ENCODE results near the gene ODC1.
"Not testable (repeated sequence)": the region's sequence is repeated elsewhere in the genome, so short reads cannot be mapped to it uniquely, and the experiment has no call there.

The ODC1 gene

DNA sequence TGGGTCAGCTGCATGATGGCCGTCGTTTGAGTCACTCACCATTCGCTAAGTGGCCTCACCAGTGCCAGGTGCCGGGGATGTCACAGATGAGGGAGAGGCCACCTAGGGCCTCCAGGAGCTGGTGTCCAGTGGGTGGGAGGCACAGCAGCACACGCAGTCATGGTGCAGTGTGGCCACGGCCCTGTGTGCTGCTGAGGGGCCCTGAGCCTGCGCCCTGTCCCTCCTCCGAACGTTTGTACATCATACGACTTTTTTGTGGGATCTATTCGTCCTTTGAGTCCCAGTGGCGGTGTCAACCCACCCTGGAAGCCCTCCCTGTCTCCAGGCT, 30.1 kb upstream of the ODC1 start:
- no peak for DNase-seq (ENCODE audit: low spot score)

DNA sequence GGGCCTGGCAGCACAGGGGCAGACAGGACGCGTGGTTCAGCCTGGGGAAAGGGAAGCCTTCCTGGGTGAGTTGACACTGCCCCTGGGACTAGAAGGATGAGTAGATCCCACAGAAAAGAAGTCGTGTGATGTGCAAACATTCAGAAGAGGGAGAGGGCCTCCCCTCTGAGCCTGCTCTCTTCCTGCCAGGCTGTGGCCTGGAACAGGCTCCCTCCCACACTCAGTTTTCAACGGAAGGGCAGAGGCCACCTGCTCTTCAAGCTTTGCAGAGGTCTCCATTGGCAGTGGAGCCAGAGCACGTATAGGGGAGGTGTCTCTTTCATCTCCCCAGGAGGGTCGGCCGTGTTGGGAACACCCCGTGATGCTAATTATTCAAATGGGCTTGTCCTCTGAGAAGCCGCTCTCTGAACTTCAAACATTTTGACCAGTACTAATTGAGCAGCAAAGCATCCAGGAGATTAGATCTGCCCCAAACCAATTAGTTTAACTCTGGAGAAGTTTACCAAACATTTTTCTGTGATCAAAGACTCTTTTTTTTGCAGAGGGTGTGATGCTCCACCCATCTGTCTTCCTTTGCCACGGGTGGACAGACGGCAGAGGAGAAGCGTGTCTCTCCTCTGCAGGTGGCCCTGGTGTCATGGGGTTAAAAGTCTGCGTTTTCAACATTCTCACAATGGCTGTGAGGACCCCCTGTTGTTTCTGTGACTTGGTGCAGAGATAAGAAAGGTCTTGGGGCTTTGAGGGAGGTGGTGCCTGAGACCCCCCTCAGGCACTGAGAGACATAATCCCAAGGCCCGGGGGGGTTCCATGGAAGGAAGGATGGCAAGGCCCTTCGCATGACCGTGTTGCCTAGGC, 29.5 kb upstream of the ODC1 start:
- DNase-seq (ENCODE audit: low spot score), result no peak

DNA sequence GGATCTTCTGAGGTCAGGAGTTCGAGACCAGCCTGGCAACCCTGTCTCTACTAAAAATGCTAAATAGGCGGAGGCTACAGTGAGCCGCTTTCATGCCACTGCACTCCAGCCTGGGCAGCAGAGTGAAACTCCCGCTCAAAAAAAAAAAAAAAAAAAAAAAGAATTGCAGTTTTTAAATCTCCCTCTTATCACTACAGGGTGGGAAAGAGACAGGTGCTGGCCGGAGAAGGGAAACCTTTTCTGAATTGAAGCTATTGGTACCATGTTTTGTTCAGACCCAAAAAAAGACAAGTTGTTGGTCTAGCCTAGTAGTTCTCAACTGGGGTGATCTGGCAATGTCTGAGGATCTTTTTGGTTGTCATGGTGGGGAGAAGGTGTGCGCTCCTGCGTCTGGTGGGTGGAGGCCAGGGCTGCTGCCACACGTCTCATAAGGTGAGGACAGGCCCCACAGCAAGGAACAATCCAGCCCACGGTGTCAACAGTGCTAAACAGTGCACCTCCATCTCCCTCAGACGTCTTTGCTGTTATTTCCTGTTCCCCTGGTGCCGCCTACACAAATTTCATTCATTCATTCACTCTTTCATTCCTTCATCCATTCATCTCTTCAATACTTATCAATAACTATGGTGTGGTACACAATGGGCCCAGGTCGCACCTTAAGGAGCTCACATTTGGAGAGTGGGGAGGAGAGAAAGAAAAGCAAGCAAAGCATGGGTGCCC, 28.8 kb upstream of the ODC1 start:
- DNase-seq (ENCODE audit: low spot score), result no peak

DNA sequence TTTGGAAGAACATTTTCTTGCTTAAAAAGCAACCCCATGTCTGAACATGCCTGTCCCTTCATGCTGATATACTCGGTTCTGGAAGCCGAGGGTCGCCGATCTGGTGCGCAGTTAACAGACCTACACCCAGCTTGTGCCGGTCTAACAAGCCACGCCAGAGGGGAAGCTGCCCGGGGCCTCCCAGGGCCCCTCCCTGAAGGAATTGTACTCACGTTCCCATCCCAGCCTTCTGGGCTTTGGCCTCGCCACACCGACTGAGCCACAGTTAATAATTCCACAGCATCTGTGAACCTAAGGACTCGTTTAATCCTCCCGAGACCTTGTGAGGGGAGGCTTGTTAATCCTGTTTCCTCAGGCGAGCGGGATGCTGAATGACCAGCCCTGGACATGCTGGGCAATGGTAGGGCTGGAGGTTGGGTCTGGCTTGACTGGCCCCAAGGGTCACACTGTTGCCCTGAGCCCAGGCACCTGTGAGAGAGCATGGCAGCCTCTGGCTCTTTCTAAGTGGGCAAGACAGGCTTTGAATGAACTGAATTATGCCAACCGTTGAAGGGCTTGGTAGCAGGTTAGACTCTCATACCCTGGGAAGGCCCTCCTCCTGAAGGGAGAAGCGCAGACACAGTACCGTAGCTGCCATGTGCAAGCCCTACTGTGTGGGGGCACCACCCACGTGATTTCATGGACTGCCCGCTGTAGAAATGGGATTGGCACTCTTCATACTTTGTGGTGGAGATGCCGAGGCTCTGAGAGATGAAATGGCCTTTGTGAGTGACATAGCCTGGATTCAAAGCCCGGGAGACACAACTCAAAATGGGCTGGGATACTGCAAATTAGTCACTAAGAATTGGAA, 27.9 kb upstream of the ODC1 start:
- no peak for DNase-seq (ENCODE audit: low spot score)

DNA sequence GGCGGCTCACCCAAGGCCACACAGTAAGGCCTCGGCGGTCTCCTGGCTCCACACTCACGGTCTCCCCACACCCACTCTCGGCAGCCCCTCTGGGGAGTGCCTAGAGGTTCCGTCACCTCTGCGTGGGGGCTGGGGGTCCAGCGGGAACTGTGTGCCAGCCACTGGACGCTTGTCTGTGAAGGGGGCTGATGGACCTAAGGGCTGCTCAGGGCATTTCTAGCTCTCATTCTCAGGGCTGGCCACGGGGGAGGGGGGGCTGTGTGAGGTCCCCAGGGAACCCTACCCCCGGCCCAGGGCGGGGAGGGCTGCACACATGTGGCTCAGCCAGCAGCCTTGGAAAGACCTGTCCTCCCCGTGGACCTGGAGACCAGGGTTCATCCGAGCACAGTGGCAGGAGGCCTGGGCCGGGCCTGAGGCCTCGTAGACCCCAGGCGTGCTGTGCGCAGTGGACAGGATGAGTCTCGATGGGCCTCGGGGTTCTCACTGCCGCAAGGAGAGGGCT, 27.1 kb upstream of the ODC1 start:
- DNase-seq (ENCODE audit: low spot score), result no peak

DNA sequence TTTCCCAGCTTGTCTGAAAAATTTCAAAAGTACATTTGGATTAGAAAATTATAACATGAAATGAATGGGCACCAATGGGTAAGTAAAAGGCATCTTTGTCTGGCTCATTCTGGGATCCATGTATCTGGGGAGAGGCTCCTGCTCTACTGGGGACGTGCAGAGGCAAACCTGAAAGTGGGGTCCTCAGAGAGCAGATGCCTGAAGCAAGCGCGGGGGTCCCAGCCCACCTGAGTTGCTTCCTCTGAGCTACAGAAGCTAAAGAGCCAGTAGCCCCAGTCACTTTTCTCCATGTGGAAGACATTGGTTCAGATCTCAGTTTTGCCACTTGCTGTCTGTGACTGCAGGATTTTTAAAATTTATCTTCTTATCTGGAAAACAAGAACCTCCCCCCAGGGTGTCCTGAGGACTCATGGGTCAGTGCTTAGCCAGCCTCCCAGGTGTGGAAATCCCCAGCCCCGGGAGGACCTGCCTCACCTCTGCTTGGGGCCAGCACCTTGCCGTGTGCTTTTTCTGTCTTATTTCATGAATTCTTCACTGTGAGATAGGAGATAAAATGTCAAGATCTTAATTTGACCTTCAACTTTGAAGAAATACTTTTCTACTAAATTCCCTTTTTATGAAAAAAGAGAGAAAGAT, 25.1 kb upstream of the ODC1 start:
- DNase-seq (ENCODE audit: low spot score), result no peak

DNA sequence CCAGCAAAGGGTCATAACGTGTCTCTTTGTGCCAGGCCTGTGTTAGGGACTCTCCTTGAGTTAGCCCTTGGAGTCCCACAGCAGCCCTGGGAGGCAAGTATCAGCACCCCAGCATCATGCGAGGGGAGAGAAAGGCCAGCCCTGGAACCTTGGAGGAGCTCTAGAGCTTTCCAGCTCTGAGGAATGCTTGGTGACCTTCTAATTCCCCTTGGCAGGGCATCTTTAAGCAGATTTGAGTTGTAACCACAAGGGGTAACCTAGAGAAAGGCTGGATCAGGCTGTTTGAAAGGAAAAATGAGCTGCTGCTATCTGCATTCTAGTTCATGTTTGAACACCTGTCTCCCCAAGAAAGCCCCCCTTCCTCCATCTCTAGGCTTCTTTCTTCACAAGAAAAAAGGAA, 23.8 kb upstream of the ODC1 start:
- no peak for DNase-seq (ENCODE audit: low spot score)

DNA sequence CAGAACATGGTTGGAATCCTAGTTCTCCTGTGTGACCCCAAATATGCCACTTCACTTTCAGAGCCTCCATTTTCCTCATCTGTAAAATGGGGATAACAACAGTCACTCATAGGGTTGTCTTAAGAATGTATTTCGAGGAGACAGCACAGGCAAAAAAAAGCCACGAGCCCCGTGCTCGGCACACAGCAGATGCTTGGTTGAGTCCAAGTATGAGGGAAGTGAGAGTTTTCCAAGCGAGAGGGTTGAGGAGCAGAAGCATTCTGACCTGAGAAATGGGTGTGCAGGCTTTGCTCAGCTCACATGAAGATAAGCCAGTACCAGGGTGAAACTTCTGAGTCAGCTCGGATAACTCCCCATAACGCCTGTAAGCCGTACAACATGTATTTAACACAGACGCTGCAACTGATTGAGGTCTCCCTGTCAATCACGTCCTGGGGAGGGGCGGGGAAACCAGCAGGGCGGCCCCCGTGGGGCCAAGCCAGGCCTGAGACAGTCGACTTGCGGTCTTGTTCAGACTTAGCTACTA, 23.0 kb upstream of the ODC1 start:
- DNase-seq (ENCODE audit: low spot score), result no peak

DNA sequence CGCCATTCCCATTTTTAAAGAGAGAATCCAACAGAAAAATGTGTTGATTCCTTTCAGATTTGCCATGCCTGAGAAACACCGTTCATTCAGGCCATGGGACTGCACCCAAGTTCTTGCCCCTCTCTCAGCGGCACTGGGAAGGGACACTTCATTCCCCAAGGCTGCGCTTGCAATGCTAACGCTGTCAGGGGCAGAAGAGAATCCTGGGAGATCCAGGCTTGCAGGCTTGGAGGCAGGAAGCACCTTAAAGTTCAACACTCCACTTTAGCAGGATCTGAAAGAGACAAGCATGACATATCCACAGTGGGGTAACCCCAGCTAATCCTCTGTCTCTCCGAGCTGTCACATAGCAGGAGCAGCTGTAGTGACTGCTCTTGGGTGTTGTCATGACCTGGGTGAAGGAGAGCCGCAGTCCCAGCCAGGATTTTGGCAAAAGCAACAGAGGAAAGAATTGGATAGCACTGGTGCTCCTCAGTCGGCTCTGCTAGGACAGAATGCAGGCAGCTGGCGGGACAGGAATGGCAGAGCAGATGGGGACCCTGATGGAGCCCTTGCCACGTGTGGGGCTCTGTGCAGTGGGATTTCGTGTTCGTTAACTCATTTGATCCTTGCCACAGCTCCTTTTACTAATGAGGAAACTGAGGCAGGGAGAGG, 22.0 kb upstream of the ODC1 start:
- no peak for DNase-seq (ENCODE audit: low spot score)

DNA sequence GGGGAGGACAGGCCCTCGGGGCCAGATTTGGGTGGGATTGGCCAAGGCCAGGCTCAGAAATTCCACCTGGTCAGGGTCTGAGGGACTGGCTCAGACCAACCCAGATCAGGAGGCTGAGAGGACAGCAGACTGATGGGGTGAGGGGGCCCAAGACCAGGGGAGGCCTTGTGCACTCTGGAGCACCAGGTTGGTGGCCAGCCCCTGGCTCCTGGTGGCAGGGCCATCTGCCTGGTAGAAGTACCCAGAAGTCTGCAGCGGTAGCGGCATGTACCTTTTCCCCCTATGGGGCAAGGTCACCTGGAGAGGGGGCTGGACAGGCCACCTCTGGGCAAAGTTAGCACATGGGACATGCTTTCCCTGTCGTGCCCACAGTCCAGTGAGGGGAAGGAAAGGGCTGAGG, 21.2 kb upstream of the ODC1 start:
- DNase-seq (ENCODE audit: low spot score), result no peak

DNA sequence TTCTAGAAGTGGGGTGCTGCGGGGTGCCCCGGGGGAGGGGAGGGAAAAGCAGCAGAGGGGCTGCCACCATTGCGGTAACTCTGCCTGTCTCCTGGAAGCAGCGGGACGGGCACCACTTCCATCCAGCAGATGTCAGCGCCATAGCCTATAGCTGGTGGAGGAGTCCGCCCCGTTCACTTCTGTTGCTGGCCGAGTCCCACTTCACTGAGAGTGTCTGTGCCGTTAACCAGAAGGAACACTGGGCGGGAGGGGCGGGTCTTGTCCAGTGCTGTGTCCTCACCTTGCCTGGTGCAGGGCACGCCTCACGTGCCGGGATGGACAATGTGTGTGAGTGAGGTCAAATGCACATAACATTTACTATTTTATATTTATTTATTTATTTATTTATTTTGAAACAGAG, 19.3 kb upstream of the ODC1 start:
- no peak for DNase-seq (ENCODE audit: low spot score)

DNA sequence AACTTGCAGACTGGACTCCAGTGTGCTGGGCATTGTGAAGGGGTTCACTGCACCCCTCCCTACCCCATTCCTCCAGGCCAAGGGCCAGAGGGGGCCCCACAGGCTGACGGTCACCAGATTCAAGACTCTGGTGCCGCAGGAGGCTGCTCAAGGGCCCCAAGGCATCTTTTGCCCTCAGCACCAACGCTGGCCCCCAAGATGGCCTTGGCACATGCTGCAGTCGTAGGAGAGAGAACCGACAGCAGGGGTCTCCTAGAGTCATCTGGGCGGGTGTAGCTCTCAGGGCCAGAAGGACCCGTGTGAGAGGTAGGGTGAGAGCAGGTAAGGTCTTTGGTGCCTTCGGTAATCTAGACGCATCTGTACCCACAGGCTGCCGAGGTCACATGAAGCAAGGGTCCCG, 18.7 kb upstream of the ODC1 start:
- DNase-seq (ENCODE audit: low spot score), result no peak

DNA sequence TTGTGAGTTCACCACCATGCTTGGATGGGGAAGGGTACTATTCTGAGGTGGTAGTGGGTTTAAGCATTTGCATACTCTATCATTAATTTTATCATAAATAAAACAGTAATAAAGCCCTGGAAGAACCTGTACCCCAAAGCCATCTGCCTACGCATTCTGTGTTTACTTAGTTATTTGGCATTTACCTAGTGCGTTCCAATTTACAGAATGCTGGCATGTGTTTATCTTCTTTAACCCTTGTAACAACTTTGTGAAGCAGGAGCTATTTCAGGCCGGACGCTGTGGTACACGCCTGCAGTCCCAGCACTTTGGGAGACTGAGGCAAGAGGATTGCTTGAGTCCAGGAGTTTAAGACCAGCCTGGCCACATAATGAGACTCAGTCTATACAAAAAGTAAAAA, 17.8 kb upstream of the ODC1 start:
- no peak for DNase-seq (ENCODE audit: low spot score)

DNA sequence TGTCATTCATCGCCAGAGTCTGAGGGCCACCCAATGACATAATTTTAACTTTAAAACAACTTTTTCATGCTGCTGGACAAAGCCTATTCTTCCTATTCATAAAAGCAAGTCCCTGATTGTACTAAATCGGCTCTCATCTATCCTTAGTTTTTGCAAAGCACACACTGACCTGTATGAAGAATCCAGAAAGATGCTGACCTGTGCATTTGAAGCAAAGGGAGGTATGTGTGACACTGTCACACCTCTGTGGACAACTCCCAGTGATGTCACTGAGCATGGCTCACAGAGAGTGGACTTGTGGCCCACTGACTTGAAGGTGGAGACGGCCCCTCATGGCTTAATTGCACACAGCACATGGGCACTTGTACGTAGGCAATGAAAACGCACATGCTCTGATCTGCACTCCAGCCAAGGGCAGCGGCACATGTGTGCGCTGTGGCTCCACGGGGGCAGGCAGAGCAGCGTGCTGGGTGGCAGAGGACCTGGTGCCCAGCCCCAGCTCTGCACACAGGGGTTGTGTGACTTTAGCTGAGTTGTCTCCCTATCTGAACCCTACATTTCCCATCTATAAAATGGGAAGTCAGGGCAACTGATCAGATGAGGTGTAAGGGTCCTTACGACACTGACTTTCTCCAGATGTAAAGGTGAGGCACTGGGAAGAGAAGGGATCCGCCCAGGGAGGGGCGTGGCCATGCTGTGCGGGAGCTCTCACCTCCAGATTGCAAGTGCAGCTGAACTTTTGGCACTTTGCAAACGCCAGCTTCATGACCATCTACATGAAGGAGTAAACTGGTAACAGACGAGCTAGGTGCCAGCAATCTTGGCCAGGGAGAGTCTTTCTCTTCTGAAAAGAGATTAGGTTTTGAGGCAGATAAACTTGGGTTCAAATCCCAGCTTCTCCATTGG, 14.3 kb upstream of the ODC1 start:
- no peak for DNase-seq (ENCODE audit: low spot score)

DNA sequence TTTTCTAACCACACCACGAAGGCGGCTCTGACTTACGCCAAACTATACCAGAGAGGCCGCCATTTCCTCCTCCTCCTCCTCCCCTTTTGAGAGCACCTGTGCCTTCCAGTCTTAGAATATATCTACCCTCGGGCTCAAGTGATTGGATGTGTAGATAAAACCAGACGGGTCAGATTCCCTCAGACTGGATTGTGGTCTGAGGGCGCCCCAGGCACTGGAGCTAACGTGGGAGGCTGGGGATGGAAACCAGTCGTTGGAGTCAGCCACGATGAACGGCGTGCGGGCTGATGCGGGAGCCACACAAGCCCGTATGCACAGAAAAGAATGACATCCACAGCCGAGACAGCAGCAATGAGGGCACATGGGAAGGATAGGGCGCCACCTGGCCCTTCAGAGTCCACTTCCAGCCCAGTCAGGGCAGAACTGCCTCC, 12.3 kb upstream of the ODC1 start:
- DNase-seq (ENCODE audit: low spot score), result no peak

DNA sequence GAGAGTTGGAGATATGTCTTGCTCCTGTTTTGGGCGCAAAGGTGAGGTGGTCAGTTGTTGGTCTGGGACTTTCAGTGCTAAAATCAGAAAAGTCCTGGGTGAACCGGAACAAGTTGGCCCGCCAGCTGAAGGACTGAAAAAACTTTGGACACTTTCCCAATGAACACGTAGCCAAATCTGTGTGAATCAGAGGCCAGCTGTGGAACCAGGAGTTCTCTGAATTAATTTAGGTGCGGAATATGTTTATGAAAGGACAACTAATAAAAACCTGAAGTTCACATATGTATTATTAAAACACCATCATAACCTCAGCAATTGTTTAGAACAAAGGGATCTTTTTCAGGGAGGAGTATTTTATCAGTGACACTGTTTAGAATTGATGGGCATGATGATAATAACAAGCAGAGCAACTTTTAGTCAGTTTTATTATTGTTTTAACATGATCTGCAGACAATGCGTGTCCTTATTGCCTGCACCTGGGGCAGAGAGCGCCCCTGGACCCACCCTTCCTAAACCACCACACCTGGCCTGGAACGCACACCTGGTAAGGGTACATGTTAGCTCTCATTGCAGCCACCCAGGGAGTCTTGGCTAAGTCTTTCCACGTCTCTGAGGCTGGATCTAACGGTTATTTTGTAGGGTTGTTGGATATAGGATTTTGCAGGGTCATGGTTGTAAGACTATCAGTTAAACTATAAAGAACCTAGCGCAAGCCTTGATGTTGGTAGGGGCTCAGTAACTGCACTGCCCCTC, 9.9 kb upstream of the ODC1 start:
- no peak for DNase-seq (ENCODE audit: low spot score)

DNA sequence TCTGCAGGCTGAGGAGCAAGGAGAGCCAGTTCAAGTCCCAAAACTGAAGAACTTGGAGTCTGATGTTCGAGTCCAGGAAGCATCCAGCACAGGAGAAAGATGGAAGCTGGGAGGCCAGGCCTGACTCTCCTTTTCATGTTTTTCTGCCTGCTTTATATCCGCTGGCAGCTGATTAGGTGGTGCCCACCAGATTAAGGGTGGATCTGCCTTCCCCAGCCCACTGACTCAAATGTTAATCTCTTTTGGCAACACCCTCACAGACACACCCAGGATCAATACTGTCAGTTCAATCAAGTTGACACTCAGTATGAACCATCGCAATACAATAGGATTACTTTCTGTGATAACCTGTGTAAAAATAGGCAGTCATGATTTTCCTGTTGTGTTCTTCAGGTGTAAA, 9.1 kb upstream of the ODC1 start:
- not testable (repeated sequence) for DNase-seq (ENCODE audit: low spot score)

DNA sequence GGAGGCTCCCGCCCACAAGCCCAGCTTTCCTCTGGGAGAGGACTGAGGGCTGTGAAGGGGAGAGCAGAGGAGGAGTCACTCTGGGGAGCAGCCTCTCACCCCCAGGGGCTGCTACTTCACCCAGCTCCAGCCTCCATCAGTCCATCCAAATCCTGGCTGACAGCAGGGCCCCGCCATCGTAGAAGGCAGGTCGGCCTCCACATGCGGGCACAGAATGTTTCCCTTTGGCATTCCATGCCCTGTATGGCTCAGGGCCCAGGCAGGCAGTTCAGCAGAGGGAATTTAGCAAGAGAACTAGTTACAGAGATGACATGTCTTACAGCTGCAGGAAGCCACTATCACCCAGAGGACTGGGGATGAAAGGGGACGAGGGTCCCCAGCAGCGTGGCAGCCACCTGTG, 6.4 kb upstream of the ODC1 start:
- no peak for DNase-seq (ENCODE audit: low spot score)

DNA sequence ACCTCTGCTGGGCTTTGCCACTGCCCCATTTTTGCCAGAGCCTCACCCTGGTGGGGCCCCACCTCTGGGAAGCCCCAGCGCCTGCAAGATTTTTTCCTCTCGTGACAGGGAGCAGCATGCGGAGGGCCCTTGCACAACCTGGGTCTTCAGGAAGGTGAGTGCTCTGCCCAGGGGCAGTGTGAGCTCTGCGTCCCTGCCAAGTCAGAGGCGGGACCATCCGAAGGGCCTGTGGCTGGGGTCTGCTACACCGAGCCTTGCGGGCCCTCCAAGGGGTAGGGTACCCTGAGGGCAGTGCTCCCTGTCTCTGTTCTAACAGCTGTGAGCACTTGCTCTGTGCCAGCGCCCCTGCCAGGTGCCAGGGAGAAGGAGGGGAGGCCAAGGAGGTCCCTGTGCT, 5.8 kb upstream of the ODC1 start:
- no peak for DNase-seq (ENCODE audit: low spot score)

Data from globus pallidus (tissue), 1 donor.